Measurements from ENCODE around the gene PDPK1. TPM values are rescaled to one million over a fixed set of nuclear protein-coding genes. Genes with fewer than 3 reads are reported as not detected.

The PDPK1 gene
- total RNA-seq, 4 donors from 2014 or later, result 23.6 to 37.4 (median 34.2) TPM

- TF ChIP-seq CTCF (IDR thresholded peaks at IDR 0.05; ENCODE audit: low read depth), result no peak
These were observed 16.9 kb upstream of the PDPK1 start for GRCh38 chr16:2520784-2521531.

GRCh38 chr16:2523801-2524231 lies 14.0 kb upstream of the PDPK1 start:
- TF ChIP-seq CTCF (IDR thresholded peaks at IDR 0.05; ENCODE audit: low read depth), result no peak

GRCh38 chr16:2524339-2524938 lies 13.4 kb upstream of the PDPK1 start:
- TF ChIP-seq CTCF (IDR thresholded peaks at IDR 0.05; ENCODE audit: low read depth), result no peak

- TF ChIP-seq CTCF (IDR thresholded peaks at IDR 0.05; ENCODE audit: low read depth), result no peak
These were observed 11.7 kb upstream of the PDPK1 start for GRCh38 chr16:2526135-2526534.

- no peak for TF ChIP-seq CTCF (IDR thresholded peaks at IDR 0.05; ENCODE audit: low read depth)
These were observed 10.6 kb upstream of the PDPK1 start for GRCh38 chr16:2527071-2527783.

GRCh38 chr16:2527784-2528100 lies 10.1 kb upstream of the PDPK1 start:
- no peak for TF ChIP-seq CTCF (IDR thresholded peaks at IDR 0.05; ENCODE audit: low read depth)

Data from subcutaneous adipose tissue (tissue), 4 donors.